ENCODE data around the gene CPE. TPM values are rescaled to one million over a fixed set of nuclear protein-coding genes. Genes with fewer than 3 reads are reported as not detected.
"Not testable (repeated sequence)": the region's sequence is repeated elsewhere in the genome, so short reads cannot be mapped to it uniquely, and the experiment has no call there.

The CPE gene
- total RNA-seq (242 TPM), polyA plus RNA-seq (86.4 TPM)

GRCh38 chr4:165378745-165379677 lies at the start of gene CPE:
Gene CPE, plus strand, starts transcription at chr4:165379008. Its CDS starts 214 bp downstream, at chr4:165379222.
- WGBS = under 1% methylated on average over 82 of the region's 82 CpGs
- Histone ChIP-seq H3K4me1 (ENCODE audit: insufficient read depth) (no peaks in the 10 kb centered on the region), H3K4me3 (ENCODE audit: low read depth, low read length) (peak within 1 kb of the TSS; percentile 62)

GRCh38 chr4:165330071-165330470 lies 48.7 kb upstream of the CPE start:
- Histone ChIP-seq H3K4me3 (ENCODE audit: low read depth, low read length) (no peak overlapping the region), H3K36me3 (ENCODE audit: insufficient read depth) (peaks cover 2% of the 10 kb centered on the region)
- WGBS = 97% methylated on average over 2 of the region's 2 CpGs

More at GRCh38 chr4:165378745-165379677, at the start of gene CPE:
- no peak for DNase-seq (ENCODE audit: extremely low spot score)
- Histone ChIP-seq H3K36me3 (ENCODE audit: insufficient read depth) (no peaks in the 10 kb centered on the region), H3K27ac (ENCODE audit: low read depth) (peak within 1 kb of the TSS; percentile 62)

GRCh38 chr4:165330666-165331065 lies 48.1 kb upstream of the CPE start:
- H3K36me3 ChIP-seq (ENCODE audit: insufficient read depth) = peaks cover 2% of the 10 kb centered on the region
- peaks cover 3% of the 10 kb centered on the region for H3K4me1 ChIP-seq (ENCODE audit: insufficient read depth)
- no peak for DNase-seq (ENCODE audit: extremely low spot score)
- no peak overlapping the region for H3K27ac ChIP-seq (ENCODE audit: low read depth)
- H3K4me3 ChIP-seq (ENCODE audit: low read depth, low read length) = no peak overlapping the region
- WGBS = 89% methylated on average over 5 of the region's 5 CpGs

More at GRCh38 chr4:165330071-165330470, 48.7 kb upstream of the CPE start:
- peaks cover 3% of the 10 kb centered on the region for H3K4me1 ChIP-seq (ENCODE audit: insufficient read depth)
- no peak overlapping the region for H3K27ac ChIP-seq (ENCODE audit: low read depth)
- DNase-seq (ENCODE audit: extremely low spot score) = no peak

- H3K36me3 ChIP-seq (ENCODE audit: insufficient read depth) = peaks cover 2% of the 10 kb centered on the region
- peaks cover 2% of the 10 kb centered on the region for H3K4me1 ChIP-seq (ENCODE audit: insufficient read depth)
- DNase-seq (ENCODE audit: extremely low spot score) = no peak
- 75% methylated on average over 1 of the region's 1 CpG for WGBS
- H3K27ac ChIP-seq (ENCODE audit: low read depth) = no peak overlapping the region
- no peak overlapping the region for H3K4me3 ChIP-seq (ENCODE audit: low read depth, low read length)
These were observed 47.4 kb upstream of the CPE start for GRCh38 chr4:165331359-165331758.

- Histone ChIP-seq H3K4me1 (ENCODE audit: insufficient read depth) (peaks cover 2% of the 10 kb centered on the region), H3K27ac (ENCODE audit: low read depth) (no peak overlapping the region), H3K4me3 (ENCODE audit: low read depth, low read length) (no peak overlapping the region), H3K36me3 (ENCODE audit: insufficient read depth) (peaks cover 2% of the 10 kb centered on the region)
- 79% methylated on average over 10 of the region's 10 CpGs for WGBS
- no peak for DNase-seq (ENCODE audit: extremely low spot score)
These were observed 47.0 kb upstream of the CPE start for GRCh38 chr4:165331823-165332222.

GRCh38 chr4:165332502-165332901 lies 46.3 kb upstream of the CPE start:
- Histone ChIP-seq H3K4me3 (ENCODE audit: low read depth, low read length) (no peak overlapping the region), H3K36me3 (ENCODE audit: insufficient read depth) (peaks cover 2% of the 10 kb centered on the region), H3K4me1 (ENCODE audit: insufficient read depth) (peaks cover 2% of the 10 kb centered on the region), H3K27ac (ENCODE audit: low read depth) (no peak overlapping the region)
- DNase-seq (ENCODE audit: extremely low spot score) = no peak
- 43% methylated on average over 1 of the region's 1 CpG for WGBS

GRCh38 chr4:165335163-165335703 lies 43.6 kb upstream of the CPE start:
- DNase-seq (ENCODE audit: extremely low spot score) = no peak
- Histone ChIP-seq H3K36me3 (ENCODE audit: insufficient read depth) (peaks cover 2% of the 10 kb centered on the region), H3K4me3 (ENCODE audit: low read depth, low read length) (no peak overlapping the region), H3K4me1 (ENCODE audit: insufficient read depth) (peaks cover 2% of the 10 kb centered on the region), H3K27ac (ENCODE audit: low read depth) (no peak overlapping the region)
- 62% methylated on average over 3 of the region's 3 CpGs for WGBS

GRCh38 chr4:165336743-165337142 lies 42.1 kb upstream of the CPE start:
- Histone ChIP-seq H3K36me3 (ENCODE audit: insufficient read depth) (peaks cover 2% of the 10 kb centered on the region), H3K27ac (ENCODE audit: low read depth) (no peak overlapping the region), H3K4me3 (ENCODE audit: low read depth, low read length) (no peak overlapping the region), H3K4me1 (ENCODE audit: insufficient read depth) (no peaks in the 10 kb centered on the region)
- no peak for DNase-seq (ENCODE audit: extremely low spot score)
- WGBS = 87% methylated on average over 6 of the region's 6 CpGs

- not testable (repeated sequence) for H3K27ac ChIP-seq (ENCODE audit: low read depth); H3K4me3 ChIP-seq (ENCODE audit: low read depth, low read length); DNase-seq (ENCODE audit: extremely low spot score); H3K36me3 ChIP-seq (ENCODE audit: insufficient read depth); H3K4me1 ChIP-seq (ENCODE audit: insufficient read depth)
- 97% methylated on average over 5 of the region's 5 CpGs for WGBS
These were observed 36.5 kb upstream of the CPE start for GRCh38 chr4:165342340-165342739.

GRCh38 chr4:165343353-165344191 lies 35.2 kb upstream of the CPE start:
- Histone ChIP-seq H3K36me3 (ENCODE audit: insufficient read depth) (no peaks in the 10 kb centered on the region), H3K4me3 (ENCODE audit: low read depth, low read length) (no peak overlapping the region), H3K27ac (ENCODE audit: low read depth) (no peak overlapping the region), H3K4me1 (ENCODE audit: insufficient read depth) (no peaks in the 10 kb centered on the region)
- 65% methylated on average over 13 of the region's 13 CpGs for WGBS
- no peak for DNase-seq (ENCODE audit: extremely low spot score)

- Histone ChIP-seq H3K4me1 (ENCODE audit: insufficient read depth) (no peaks in the 10 kb centered on the region), H3K36me3 (ENCODE audit: insufficient read depth) (no peaks in the 10 kb centered on the region), H3K27ac (ENCODE audit: low read depth) (no peak overlapping the region), H3K4me3 (ENCODE audit: low read depth, low read length) (no peak overlapping the region)
- 68% methylated on average over 10 of the region's 10 CpGs for WGBS
- no peak for DNase-seq (ENCODE audit: extremely low spot score)
These were observed 33.0 kb upstream of the CPE start for GRCh38 chr4:165345666-165346417.

- H3K4me3 ChIP-seq (ENCODE audit: low read depth, low read length) = no peak overlapping the region
- WGBS = 62% methylated on average over 3 of the region's 3 CpGs
- no peak overlapping the region for H3K27ac ChIP-seq (ENCODE audit: low read depth)
- DNase-seq (ENCODE audit: extremely low spot score) = no peak
- H3K36me3 ChIP-seq (ENCODE audit: insufficient read depth) = no peaks in the 10 kb centered on the region
- no peaks in the 10 kb centered on the region for H3K4me1 ChIP-seq (ENCODE audit: insufficient read depth)
These were observed 30.9 kb upstream of the CPE start for GRCh38 chr4:165347647-165348569.

Data from urinary bladder (tissue), 4 donors.